ENCODE data around the gene HOXA3. TPM values are rescaled to one million over a fixed set of nuclear protein-coding genes. Genes with fewer than 3 reads are reported as not detected.
A peak's percentile ranks its signal among the peaks of the same experiment; 100 is the strongest.

The HOXA3 gene
- total RNA-seq, 1 donor from 2014 or later, result not detected

- Histone ChIP-seq H3K9me3 (ENCODE audit: low read depth) (no peaks in the 10 kb centered on the region), H3K4me1 (no peaks in the 10 kb centered on the region), H3K4me2 (no peak overlapping the region), H3K79me2 (ENCODE audit: low read depth) (no peaks in the 10 kb centered on the region), H3K36me3 (no peaks in the 10 kb centered on the region), H3F3A (ENCODE audit: low read depth) (no peaks in the 10 kb centered on the region), H3K27ac (no peak overlapping the region), H3K9ac (no peak overlapping the region), H3K27me3 (peaks cover 100% of the 10 kb centered on the region), H3K4me3 (no peak overlapping the region), H4K20me1 (ENCODE audit: low read depth) (peaks cover 55% of the 10 kb centered on the region), H2AFZ (replicated peaks) (no peak overlapping the region)
- no peak for TF ChIP-seq EZH2phosphoT487 (IDR thresholded peaks at IDR 0.05)
- TF ChIP-seq, protein P1, sequence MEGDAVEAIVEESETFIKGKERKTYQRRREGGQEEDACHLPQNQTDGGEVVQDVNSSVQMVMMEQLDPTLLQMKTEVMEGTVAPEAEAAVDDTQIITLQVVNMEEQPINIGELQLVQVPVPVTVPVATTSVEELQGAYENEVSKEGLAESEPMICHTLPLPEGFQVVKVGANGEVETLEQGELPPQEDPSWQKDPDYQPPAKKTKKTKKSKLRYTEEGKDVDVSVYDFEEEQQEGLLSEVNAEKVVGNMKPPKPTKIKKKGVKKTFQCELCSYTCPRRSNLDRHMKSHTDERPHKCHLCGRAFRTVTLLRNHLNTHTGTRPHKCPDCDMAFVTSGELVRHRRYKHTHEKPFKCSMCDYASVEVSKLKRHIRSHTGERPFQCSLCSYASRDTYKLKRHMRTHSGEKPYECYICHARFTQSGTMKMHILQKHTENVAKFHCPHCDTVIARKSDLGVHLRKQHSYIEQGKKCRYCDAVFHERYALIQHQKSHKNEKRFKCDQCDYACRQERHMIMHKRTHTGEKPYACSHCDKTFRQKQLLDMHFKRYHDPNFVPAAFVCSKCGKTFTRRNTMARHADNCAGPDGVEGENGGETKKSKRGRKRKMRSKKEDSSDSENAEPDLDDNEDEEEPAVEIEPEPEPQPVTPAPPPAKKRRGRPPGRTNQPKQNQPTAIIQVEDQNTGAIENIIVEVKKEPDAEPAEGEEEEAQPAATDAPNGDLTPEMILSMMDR (IDR thresholded peaks at IDR 0.05), result no peak
- TF ChIP-seq EZH2 (IDR thresholded peaks at IDR 0.05), result no peak
- H3K36me3 Mint-ChIP-seq, result peaks cover 2% of the 10 kb centered on the region
- H3K27ac Mint-ChIP-seq, result no peak overlapping the region
- peak; percentile 50 for DNase-seq (ENCODE audit: low spot score)
- no peaks in the 10 kb centered on the region for H3K4me1 Mint-ChIP-seq
- H3K27me3 Mint-ChIP-seq (ENCODE audit: insufficient read depth, low read depth), result peaks cover 90% of the 10 kb centered on the region
- no peak overlapping the region for H3K4me3 Mint-ChIP-seq
- H3K9me3 Mint-ChIP-seq, result peaks cover 12% of the 10 kb centered on the region
Observed at GRCh38 chr7:27161721-27162560, 9.6 kb upstream of the HOXA3 start.

- no peaks in the 10 kb centered on the region for H3K9me3 ChIP-seq (ENCODE audit: low read depth)
- Mint-ChIP-seq H3K36me3 (peaks cover 2% of the 10 kb centered on the region), H3K27me3 (ENCODE audit: insufficient read depth, low read depth) (peaks cover 88% of the 10 kb centered on the region), H3K4me3 (peak overlapping the region; percentile 75), H3K4me1 (peaks cover 2% of the 10 kb centered on the region), H3K9me3 (peaks cover 15% of the 10 kb centered on the region), H3K27ac (no peak overlapping the region)
- no peaks in the 10 kb centered on the region for H3F3A ChIP-seq (ENCODE audit: low read depth)
- TF ChIP-seq EZH2 (IDR thresholded peaks at IDR 0.05), result peak; percentile 91
- TF ChIP-seq, protein P1 (IDR thresholded peaks at IDR 0.05), result no peak
- peak; percentile 78 for TF ChIP-seq EZH2phosphoT487 (IDR thresholded peaks at IDR 0.05)
- no peaks in the 10 kb centered on the region for H3K36me3 ChIP-seq
- no peaks in the 10 kb centered on the region for H3K79me2 ChIP-seq (ENCODE audit: low read depth)
- DNase-seq (ENCODE audit: low spot score), result no peak
- H4K20me1 ChIP-seq (ENCODE audit: low read depth), result peaks cover 55% of the 10 kb centered on the region
- no peak overlapping the region for H2AFZ ChIP-seq (replicated peaks)
- no peak overlapping the region for H3K27ac ChIP-seq
- peak overlapping the region; percentile 8 for H3K4me2 ChIP-seq
- peaks cover 100% of the 10 kb centered on the region for H3K27me3 ChIP-seq
- H3K9ac ChIP-seq, result no peak overlapping the region
- H3K4me1 ChIP-seq, result no peaks in the 10 kb centered on the region
- peak overlapping the region; percentile 47 for H3K4me3 ChIP-seq
Observed at GRCh38 chr7:27161214-27161720, 8.9 kb upstream of the HOXA3 start.

DNA sequence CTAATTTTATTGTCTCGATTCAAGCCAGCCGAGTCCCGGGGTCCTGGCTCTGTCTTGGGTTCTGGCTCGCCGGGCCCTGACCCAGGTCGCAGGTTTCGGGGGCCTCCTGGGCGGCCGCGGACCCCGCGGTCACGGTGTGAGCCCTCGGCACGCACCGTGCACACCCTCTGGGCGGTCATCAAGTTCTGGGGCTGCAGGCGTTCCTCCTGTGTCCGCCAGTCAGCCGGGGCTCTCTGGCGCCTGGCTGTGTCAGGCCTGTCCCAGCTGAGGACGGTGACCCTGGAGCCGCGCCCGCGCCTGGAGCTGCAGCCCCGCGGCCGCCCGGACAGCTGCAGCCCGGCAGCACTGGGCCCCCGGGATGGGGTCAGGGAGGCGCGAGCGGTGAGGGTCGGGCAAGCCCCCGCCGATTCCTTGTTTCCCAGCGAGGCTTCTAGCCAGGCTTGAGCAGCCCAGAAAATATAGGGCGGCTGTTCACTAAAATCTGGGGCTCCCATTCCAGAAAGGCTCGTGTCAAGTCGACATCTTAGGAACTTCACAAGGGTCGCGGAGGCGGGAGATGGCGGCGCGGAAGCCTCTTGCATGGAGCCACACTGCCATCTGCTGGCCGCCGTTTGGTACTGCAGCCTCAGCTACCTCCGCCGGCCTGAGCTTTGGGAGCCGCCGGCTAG is 8.3 kb upstream of the HOXA3 start:
- Mint-ChIP-seq H3K9me3 (peaks cover 15% of the 10 kb centered on the region), H3K4me1 (peaks cover 2% of the 10 kb centered on the region), H3K27ac (no peak overlapping the region), H3K4me3 (peak overlapping the region; percentile 75), H3K36me3 (peaks cover 2% of the 10 kb centered on the region), H3K27me3 (ENCODE audit: insufficient read depth, low read depth) (peaks cover 88% of the 10 kb centered on the region)
- H3K27ac ChIP-seq, result no peak overlapping the region
- H2AFZ ChIP-seq (replicated peaks), result peak overlapping the region; percentile 99
- no peaks in the 10 kb centered on the region for H3K9me3 ChIP-seq (ENCODE audit: low read depth)
- TF ChIP-seq, protein P1 (IDR thresholded peaks at IDR 0.05), result peak; percentile 95
- TF ChIP-seq EZH2phosphoT487 (IDR thresholded peaks at IDR 0.05) (peak; percentile 73), EZH2 (IDR thresholded peaks at IDR 0.05) (peak; percentile 98)
- H3K4me2 ChIP-seq, result peak overlapping the region; percentile 77
- H3K9ac ChIP-seq, result no peak overlapping the region
- peak; percentile 94 for DNase-seq (ENCODE audit: low spot score)
- H3F3A ChIP-seq (ENCODE audit: low read depth), result no peaks in the 10 kb centered on the region
- no peaks in the 10 kb centered on the region for H3K36me3 ChIP-seq
- peak overlapping the region; percentile 47 for H3K4me3 ChIP-seq
- no peaks in the 10 kb centered on the region for H3K4me1 ChIP-seq
- H3K27me3 ChIP-seq, result peaks cover 100% of the 10 kb centered on the region
- H3K79me2 ChIP-seq (ENCODE audit: low read depth), result no peaks in the 10 kb centered on the region
- peaks cover 55% of the 10 kb centered on the region for H4K20me1 ChIP-seq (ENCODE audit: low read depth)

Measured in neural progenitor cell (in vitro differentiated cells).